ENCODE results near the gene CNGA3.
"Not testable (repeated sequence)": the region's sequence is repeated elsewhere in the genome, so short reads cannot be mapped to it uniquely, and the experiment has no call there.

CNGA3 gene

GRCh38 chr2:98301469-98301868, 44.8 kb upstream of the CNGA3 start:
- Histone ChIP-seq H3K9me3 (no peaks in the 10 kb centered on the region), H3K4me1 (no peaks in the 10 kb centered on the region), H3K4me3 (ENCODE audit: low read depth, low read length) (no peak overlapping the region), H3K36me3 (no peaks in the 10 kb centered on the region), H3K27me3 (no peaks in the 10 kb centered on the region)
- TF ChIP-seq CTCF (IDR thresholded peaks at IDR 0.05; ENCODE audit: low read depth, low read length), result no peak
- DNase-seq, result no peak

DNA sequence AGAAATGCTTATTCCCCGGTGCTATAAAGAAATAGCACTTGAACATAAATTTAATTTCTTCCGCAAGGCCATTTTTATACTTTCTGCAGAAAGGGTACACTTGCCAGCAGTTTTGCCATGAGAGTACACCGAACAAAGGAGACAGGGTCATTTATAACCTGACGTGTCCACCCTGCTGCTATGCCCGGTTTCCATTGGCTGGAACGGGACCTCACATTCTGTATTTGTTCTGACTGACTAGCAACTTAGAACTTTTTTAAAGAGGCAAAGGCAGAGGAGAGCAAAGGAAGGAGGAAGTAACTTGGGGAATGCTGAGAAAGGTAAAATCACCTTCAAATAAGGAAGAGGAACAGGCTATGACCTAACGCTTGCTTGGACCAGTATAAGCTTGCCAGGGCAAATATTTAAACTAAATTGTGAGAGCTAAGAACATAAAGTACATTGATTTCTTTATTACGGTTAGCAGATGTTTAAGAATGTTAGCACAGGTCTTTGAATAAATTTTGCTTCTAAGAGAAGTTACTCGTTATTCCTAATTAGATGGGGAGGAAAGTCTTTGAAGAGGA, 39.0 kb upstream of the CNGA3 start:
- H3K36me3 ChIP-seq; H3K9me3 ChIP-seq; H3K4me1 ChIP-seq; H3K27me3 ChIP-seq; DNase-seq; H3K4me3 ChIP-seq (ENCODE audit: low read depth, low read length): not testable (repeated sequence)

DNA sequence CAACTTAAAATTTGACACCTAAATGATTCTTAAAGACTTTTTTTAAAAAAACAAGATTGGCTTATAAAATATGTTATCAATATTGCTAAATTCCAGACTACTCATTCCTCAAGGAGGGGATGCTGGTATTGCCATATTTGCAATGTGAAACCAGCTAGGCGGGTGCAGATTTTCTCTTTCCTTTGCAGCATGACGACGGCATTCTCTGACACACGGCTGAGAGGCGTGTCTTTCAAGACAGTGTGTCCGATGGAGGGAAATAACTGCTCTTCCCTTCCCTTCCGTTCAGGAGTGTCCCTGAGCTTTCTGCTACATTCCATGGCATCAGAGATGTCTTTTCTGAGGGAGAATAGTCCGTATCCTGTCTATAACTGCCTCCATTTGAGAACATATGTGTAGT, 38.2 kb upstream of the CNGA3 start:
- no peak for TF ChIP-seq CTCF (IDR thresholded peaks at IDR 0.05; ENCODE audit: low read depth, low read length)
- H3K27me3 ChIP-seq, result no peaks in the 10 kb centered on the region
- DNase-seq, result no peak
- no peak overlapping the region for H3K4me3 ChIP-seq (ENCODE audit: low read depth, low read length)
- no peaks in the 10 kb centered on the region for H3K9me3 ChIP-seq
- no peaks in the 10 kb centered on the region for H3K4me1 ChIP-seq
- H3K36me3 ChIP-seq, result no peaks in the 10 kb centered on the region

- no peaks in the 10 kb centered on the region for H3K9me3 ChIP-seq
- no peak overlapping the region for H3K4me3 ChIP-seq (ENCODE audit: low read depth, low read length)
- H3K36me3 ChIP-seq, result no peaks in the 10 kb centered on the region
- TF ChIP-seq CTCF (IDR thresholded peaks at IDR 0.05; ENCODE audit: low read depth, low read length), result no peak
- H3K27me3 ChIP-seq, result no peaks in the 10 kb centered on the region
- H3K4me1 ChIP-seq, result no peaks in the 10 kb centered on the region
- no peak for DNase-seq
These were observed 37.7 kb upstream of the CNGA3 start for GRCh38 chr2:98308532-98308931.

GRCh38 chr2:98309580-98309979, 36.7 kb upstream of the CNGA3 start:
- H3K9me3 ChIP-seq, result no peaks in the 10 kb centered on the region
- DNase-seq, result no peak
- H3K27me3 ChIP-seq, result no peaks in the 10 kb centered on the region
- H3K36me3 ChIP-seq, result no peaks in the 10 kb centered on the region
- TF ChIP-seq CTCF (IDR thresholded peaks at IDR 0.05; ENCODE audit: low read depth, low read length), result no peak
- H3K4me1 ChIP-seq, result no peaks in the 10 kb centered on the region
- no peak overlapping the region for H3K4me3 ChIP-seq (ENCODE audit: low read depth, low read length)

- Histone ChIP-seq H3K27me3 (no peaks in the 10 kb centered on the region), H3K4me3 (ENCODE audit: low read depth, low read length) (no peak overlapping the region), H3K36me3 (no peaks in the 10 kb centered on the region), H3K9me3 (no peaks in the 10 kb centered on the region), H3K4me1 (no peaks in the 10 kb centered on the region)
- no peak for DNase-seq
- no peak for TF ChIP-seq CTCF (IDR thresholded peaks at IDR 0.05; ENCODE audit: low read depth, low read length)
These were observed 36.2 kb upstream of the CNGA3 start for GRCh38 chr2:98310010-98310409.

DNA sequence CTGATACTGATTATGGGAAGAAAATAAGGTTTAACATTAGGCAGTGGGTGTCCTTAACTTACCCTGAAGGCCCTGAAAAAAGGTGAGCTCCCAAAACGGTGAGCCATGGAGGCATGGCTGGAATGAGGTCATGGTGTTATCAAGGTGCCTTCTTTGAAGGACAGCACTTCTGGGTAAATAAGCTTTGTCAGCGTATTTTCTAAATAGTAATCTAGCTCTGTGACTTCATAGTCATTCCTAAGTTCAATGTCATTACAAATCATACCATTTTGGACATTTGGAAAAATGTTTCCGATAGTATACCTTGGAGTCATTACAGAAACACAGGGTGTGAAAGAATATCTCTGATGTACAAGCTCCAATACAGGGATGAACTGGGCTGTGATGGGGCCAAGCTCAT, 35.2 kb upstream of the CNGA3 start:
- Histone ChIP-seq H3K36me3 (no peaks in the 10 kb centered on the region), H3K4me3 (ENCODE audit: low read depth, low read length) (no peak overlapping the region), H3K9me3 (no peaks in the 10 kb centered on the region), H3K27me3 (no peaks in the 10 kb centered on the region), H3K4me1 (no peaks in the 10 kb centered on the region)
- TF ChIP-seq CTCF (IDR thresholded peaks at IDR 0.05; ENCODE audit: low read depth, low read length), result no peak
- DNase-seq, result no peak
